Measurements from ENCODE around the gene KICS2.

GRCh38 chr12:64218597-64218996 is 3.5 kb downstream of the KICS2 start:
- TF ChIP-seq, protein P1, sequence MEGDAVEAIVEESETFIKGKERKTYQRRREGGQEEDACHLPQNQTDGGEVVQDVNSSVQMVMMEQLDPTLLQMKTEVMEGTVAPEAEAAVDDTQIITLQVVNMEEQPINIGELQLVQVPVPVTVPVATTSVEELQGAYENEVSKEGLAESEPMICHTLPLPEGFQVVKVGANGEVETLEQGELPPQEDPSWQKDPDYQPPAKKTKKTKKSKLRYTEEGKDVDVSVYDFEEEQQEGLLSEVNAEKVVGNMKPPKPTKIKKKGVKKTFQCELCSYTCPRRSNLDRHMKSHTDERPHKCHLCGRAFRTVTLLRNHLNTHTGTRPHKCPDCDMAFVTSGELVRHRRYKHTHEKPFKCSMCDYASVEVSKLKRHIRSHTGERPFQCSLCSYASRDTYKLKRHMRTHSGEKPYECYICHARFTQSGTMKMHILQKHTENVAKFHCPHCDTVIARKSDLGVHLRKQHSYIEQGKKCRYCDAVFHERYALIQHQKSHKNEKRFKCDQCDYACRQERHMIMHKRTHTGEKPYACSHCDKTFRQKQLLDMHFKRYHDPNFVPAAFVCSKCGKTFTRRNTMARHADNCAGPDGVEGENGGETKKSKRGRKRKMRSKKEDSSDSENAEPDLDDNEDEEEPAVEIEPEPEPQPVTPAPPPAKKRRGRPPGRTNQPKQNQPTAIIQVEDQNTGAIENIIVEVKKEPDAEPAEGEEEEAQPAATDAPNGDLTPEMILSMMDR (IDR thresholded peaks at IDR 0.05), result no peak
- TF ChIP-seq POLR2A (IDR thresholded peaks at IDR 0.05), result no peak
